Esophagus muscularis mucosa (tissue), 4 donors: ENCODE results near the gene SMIM34. TPM values are rescaled to one million over a fixed set of nuclear protein-coding genes. Genes with fewer than 3 reads are reported as not detected.
"Not testable (repeated sequence)": the region's sequence is repeated elsewhere in the genome, so short reads cannot be mapped to it uniquely, and the experiment has no call there.

ENCODE experiments used
- DNase-seq: peaks from one replicate; pipeline ENCODE4 v3.0.0-alpha.2; 2017; ENCODE audit errors: extremely low spot score
- H3K27ac ChIP-seq, 4 donors: fragments of 200-600 bp; sonication (generic); replicated peaks in 1 of 4; 1 replicate in 3 of 4; 2 replicates in 1 of 4; pipeline ENCODE4 v1.5.1; 2016 to 2019; ENCODE audit warnings: mild to moderate bottlenecking in 1 of 4
- H3K27me3 ChIP-seq, 4 donors: fragments of 200-600 bp; sonication (generic); one replicate each; pipeline versions ENCODE4 v1.5.1 to v1.6.0; 2016 to 2019
- H3K36me3 ChIP-seq, 4 donors: fragments of 200-600 bp; sonication (generic); one replicate each; pipeline ENCODE4 v1.5.1; 2016 to 2019
- H3K4me1 ChIP-seq, 4 donors: fragments of 200-600 bp; sonication (generic); one replicate each; pipeline ENCODE4 v1.5.1; 2016 to 2019
- H3K4me3 ChIP-seq, 4 donors: fragments of 200-600 bp; sonication (generic); 1 replicate in 2 of 4; 2 replicates in 2 of 4; pipeline ENCODE4 v1.5.1; 2016 to 2019; ENCODE audit warnings: mild to moderate bottlenecking in 4 of 4, moderate library complexity in 1 of 4
- H3K9me3 ChIP-seq, 4 donors: fragments of 200-600 bp; sonication (generic); 1 replicate in 3 of 4; 2 replicates in 1 of 4; pipeline ENCODE4 v1.5.1; 2016 to 2019
- WGBS: methylation state at CpG from one replicate; pipeline ENCODE4 v1.1.5; 2018; 5-methylcytosine and 5-hydroxymethylcytosine counted together
- intact Hi-C: fragments of 100-400 bp; cut with DNase I; formaldehyde crosslinking; loops from one replicate; pipeline ENCODE4 v1.15.1; 2023
- total RNA-seq, 4 donors: library from RNA; depleted of rRNA; stranded (reverse); fragments of >200 nt; gene quantifications; one replicate each; pipeline versions ENCODE4 v1.1.0 to v1.2.1, GENCODE V29; 2016

The SMIM34 gene
- total RNA-seq, 4 donors from 2014 or later = not detected

GRCh38 chr21:34406676-34407075 is 17.1 kb downstream of the SMIM34 start:
- H3K27ac ChIP-seq, H3K9me3 ChIP-seq, DNase-seq, H3K27me3 ChIP-seq, intact Hi-C loops, H3K4me3 ChIP-seq, H3K36me3 ChIP-seq, H3K4me1 ChIP-seq: not testable (repeated sequence)
- WGBS = no CpG with 5 or more reads among the region's 2 CpGs

- H3K27me3 ChIP-seq, H3K36me3 ChIP-seq, H3K4me1 ChIP-seq, H3K4me3 ChIP-seq, DNase-seq, H3K27ac ChIP-seq, intact Hi-C loops, H3K9me3 ChIP-seq: not testable (repeated sequence)
- WGBS = no CpG with 5 or more reads among the region's 6 CpGs
These were observed 17.6 kb downstream of the SMIM34 start for GRCh38 chr21:34406102-34406501.

DNA sequence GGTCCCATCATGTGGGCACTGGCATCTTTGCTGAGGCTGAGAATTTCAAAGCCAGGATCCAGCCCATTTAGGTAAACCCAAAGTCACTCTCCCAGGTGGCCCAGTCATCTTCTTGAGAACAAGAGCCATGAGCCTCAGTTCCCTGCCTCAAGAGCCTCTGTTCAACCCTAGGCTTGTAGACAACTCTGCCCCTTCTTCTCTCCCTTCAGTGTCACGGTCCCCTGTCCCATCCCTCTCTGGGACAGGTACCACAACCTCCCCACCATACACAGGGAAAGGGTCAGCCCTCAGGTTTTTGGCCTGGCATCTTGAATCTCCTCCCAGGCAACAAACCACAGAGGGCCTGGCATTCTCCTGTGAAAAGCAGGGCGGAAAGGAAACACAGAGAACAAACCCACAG is 18.1 kb downstream of the SMIM34 start:
- H3K27ac ChIP-seq, H3K9me3 ChIP-seq, intact Hi-C loops, H3K36me3 ChIP-seq, DNase-seq, H3K27me3 ChIP-seq, H3K4me3 ChIP-seq, H3K4me1 ChIP-seq: not testable (repeated sequence)
- no CpG with 5 or more reads among the region's 2 CpGs for WGBS

GRCh38 chr21:34404742-34405141 is 19.0 kb downstream of the SMIM34 start:
- no CpG with 5 or more reads among the region's 5 CpGs for WGBS
- H3K36me3 ChIP-seq, intact Hi-C loops, H3K27ac ChIP-seq, H3K9me3 ChIP-seq, H3K27me3 ChIP-seq, H3K4me1 ChIP-seq, DNase-seq, H3K4me3 ChIP-seq: not testable (repeated sequence)

DNA sequence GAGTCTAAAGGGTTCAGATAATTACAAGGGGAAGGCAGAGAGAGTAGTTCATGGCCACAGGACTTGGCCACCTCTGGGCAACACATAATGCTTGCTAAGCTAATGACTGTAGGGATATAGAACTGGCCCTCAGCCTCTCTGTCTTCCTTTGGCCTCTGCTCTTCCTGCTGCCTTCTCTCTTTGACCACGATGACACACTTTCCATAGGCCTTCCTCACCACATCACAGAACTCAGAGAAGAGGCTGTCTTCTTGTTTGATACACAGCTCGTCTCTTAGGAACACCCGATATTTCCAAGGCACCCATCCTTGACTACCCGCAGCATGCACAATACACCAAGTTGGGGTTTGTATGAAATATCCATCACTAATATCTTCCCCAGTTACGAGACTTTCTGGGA is 23.2 kb downstream of the SMIM34 start:
- H3K27ac ChIP-seq, H3K4me1 ChIP-seq, H3K4me3 ChIP-seq, H3K27me3 ChIP-seq, DNase-seq, H3K36me3 ChIP-seq, intact Hi-C loops, H3K9me3 ChIP-seq: not testable (repeated sequence)
- WGBS = no CpG with 5 or more reads among the region's 5 CpGs

DNA sequence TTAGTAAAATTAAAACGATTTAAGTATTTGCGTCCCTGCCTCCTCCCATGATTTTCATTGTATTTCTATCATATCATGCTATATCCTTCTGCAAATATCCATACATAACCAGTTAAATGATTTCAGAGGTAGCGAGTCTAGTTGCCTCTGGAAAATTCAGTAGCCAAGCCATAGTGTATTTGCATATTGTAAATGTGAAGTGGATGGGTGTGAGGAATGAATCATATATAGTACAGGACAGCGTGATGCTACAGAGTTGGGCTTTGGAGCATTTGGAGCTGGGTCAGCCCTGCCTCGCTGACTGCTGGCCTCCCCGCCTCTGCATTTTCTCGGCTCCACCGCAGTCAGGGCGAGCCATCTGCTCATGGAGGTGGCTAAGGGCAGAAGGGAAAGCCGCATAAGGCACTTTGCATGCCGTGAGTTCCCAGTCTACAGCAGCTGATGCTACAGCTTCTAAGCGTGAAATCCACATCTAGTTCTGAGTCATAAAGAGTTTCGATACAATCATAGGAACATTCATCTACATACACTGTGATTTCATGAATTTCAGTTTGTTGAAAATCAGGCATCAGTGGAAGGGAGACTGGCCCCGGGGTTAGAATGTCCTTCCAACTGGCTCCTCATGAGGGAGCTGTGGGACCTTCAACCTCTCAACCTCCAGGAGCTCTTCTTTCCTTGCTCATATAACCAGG is 39.9 kb downstream of the SMIM34 start:
- H3K4me3 ChIP-seq, H3K9me3 ChIP-seq, H3K27me3 ChIP-seq, H3K36me3 ChIP-seq, DNase-seq, intact Hi-C loops, H3K4me1 ChIP-seq, H3K27ac ChIP-seq: not testable (repeated sequence)
- WGBS = no CpG with 5 or more reads among the region's 14 CpGs

DNA sequence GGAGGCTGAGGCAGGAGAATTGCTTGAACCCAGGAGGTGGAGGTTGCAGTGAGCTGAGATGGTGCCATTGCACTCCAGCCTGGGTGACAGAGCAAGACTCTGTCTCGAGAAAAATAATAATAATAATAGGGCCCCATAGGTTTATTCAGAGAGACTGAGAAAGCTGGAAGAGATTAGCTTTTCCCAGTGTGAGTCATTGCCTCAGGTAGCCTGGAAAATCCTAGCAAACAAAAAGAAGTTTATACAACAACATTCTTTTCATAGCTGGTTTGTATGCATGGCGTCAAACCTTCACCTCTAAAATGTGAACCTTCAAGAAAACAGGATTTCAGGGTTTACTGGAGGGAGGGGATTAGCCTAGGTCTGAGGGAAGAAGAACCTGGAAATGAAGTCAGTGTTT is 40.6 kb downstream of the SMIM34 start:
- H3K4me1 ChIP-seq, H3K4me3 ChIP-seq, DNase-seq, H3K9me3 ChIP-seq, H3K27ac ChIP-seq, intact Hi-C loops, H3K27me3 ChIP-seq, H3K36me3 ChIP-seq: not testable (repeated sequence)
- WGBS = no CpG with 5 or more reads among the region's 2 CpGs

DNA sequence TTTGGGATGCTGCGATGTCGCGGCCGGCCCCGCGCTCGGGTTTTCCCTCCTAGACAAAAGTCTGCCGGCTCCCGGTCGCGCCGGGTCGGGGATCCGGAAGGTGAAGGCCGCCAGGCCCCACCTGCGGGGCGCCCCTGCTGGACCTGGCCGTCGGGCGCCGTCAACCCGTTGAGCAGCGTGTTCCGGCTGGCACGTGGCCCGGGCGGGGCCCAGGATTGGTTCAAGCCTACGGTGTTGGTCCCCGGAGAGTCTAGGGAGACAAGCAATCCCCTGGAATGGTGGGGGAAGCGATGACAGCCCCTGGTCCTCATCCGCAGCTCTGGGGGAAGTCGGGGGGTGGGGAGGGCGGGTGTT is 48.2 kb downstream of the SMIM34 start:
- DNase-seq, H3K4me3 ChIP-seq, H3K9me3 ChIP-seq, H3K4me1 ChIP-seq, H3K27ac ChIP-seq, H3K36me3 ChIP-seq, H3K27me3 ChIP-seq, intact Hi-C loops: not testable (repeated sequence)
- WGBS = no CpG with 5 or more reads among the region's 33 CpGs

- H3K27me3 ChIP-seq, H3K4me1 ChIP-seq, H3K27ac ChIP-seq, DNase-seq, intact Hi-C loops, H3K36me3 ChIP-seq, H3K4me3 ChIP-seq, H3K9me3 ChIP-seq: not testable (repeated sequence)
- no CpG with 5 or more reads among the region's 49 CpGs for WGBS
These were observed 48.7 kb downstream of the SMIM34 start, which contains the start of gene SMIM11 for GRCh38 chr21:34374940-34375618. Gene SMIM11 (plus strand): TSS chr21:34375507. CDS start chr21:34379505, 3,998 bp downstream.

- DNase-seq, H3K27ac ChIP-seq, H3K27me3 ChIP-seq, H3K36me3 ChIP-seq, H3K9me3 ChIP-seq, H3K4me3 ChIP-seq, intact Hi-C loops, H3K4me1 ChIP-seq: not testable (repeated sequence)
- WGBS = no CpG with 5 or more reads among the region's 8 CpGs
These were observed 49.3 kb downstream of the SMIM34 start for GRCh38 chr21:34374462-34374861.
